Fibroblast of the conjunctiva (primary cell): ENCODE results near the gene KAZN.
A peak's percentile ranks its signal among the peaks of the same experiment; 100 is the strongest.

Experiments used
- DNase-seq: peaks from one replicate; pipeline ENCODE4 v3.0.0-alpha.2; 2010; ENCODE audit warnings: low read depth

The KAZN gene

GRCh38 chr1:15094719-15095495 lies 496.4 kb downstream of the KAZN start:
- DNase-seq = no peak

GRCh38 chr1:15095496-15095875 lies 497.0 kb downstream of the KAZN start:
- no peak for DNase-seq

DNA sequence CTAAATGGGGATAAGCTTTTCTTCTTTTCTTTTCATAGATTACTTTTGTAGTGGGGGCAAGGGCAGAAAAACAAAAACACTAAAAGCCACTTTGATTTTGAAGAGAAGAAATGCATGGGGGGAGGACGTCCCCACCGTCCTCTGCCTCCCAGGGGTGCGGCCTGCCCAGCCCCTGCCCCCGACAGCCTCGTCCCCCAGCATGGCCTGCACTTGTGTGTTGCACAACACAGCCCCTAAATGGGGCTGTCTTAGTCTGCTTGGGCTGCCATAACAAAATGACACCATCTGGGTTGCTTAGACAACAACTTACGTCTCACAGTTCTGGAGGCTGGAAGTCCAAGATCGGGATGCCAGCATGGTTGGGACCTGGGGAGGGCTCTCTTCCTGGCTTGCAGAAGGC lies 497.8 kb downstream of the KAZN start:
- DNase-seq = no peak

- no peak for DNase-seq
Observed at GRCh38 chr1:15098176-15099125, 500.0 kb downstream of the KAZN start.

DNA sequence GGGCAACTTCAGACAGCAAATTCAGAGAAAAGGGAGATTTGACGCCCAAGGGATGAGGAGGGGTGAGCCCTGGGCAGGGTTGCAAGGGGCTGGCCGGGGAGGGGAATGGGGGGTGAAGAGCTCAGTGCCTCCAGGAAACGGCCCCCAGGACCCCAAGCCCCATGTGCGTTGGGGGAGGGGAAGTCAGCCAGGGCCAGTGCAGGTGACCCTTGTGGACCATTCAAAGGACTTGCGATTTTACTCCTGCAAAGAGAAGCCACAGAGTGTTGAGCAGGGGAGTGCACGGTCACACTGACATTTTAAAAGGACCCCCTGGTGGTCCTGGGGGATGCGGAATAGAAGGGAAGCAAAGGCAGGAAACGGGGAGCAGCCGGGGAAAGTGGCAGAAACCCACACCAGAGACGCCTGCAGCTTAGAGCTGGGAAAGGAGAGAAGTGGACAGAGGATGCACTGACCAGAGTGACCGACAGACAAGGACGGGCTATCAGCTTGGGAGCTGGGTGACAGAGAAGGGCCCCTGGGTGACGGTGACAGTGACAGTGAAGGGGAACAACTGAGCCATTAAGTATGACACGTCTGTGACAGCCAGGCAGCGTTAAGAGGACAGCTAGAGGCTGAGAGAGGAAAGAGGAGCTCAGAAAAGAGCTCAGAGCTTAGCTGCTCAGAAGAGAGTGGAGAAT lies 501.1 kb downstream of the KAZN start:
- no peak for DNase-seq

DNA sequence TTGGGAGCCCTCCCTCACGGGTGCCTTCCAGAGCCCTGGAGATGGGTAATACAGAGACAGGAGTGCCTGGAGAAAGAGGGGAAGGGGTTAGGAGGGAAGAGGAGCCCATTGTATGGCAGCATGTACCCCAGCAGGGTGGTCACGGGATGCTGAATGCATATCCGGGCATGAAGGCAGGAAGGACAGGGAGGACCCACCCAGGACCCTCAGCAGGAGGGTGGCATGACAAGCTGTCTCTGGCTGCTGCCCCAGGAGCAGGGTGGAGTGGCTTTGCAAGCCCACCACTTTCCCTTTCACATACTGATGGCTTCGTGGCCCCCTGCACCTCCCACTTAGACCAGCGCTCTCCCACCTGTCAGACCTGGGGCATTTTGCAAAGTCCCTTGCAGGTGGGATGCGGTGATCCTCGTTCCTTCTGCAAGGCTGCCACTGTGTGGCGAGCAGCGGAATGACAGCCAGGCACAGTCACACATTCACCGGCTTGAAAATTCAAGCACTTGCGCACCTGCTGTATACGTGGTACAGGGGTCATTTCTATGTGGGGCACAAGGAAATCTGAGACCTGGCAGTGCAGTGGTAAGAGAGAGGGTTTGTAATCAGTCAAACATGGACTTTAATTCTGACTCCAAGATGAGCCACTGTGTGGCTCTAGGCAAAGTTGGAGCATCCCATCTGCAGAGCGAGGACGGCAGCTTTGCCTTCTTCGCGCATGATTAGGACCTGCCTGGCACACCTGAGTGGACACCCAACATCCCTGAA lies 501.8 kb downstream of the KAZN start:
- peak; percentile 6 for DNase-seq

GRCh38 chr1:15100880-15101760 lies 502.6 kb downstream of the KAZN start:
- no peak for DNase-seq

GRCh38 chr1:15101801-15102200 lies 503.3 kb downstream of the KAZN start:
- no peak for DNase-seq

DNA sequence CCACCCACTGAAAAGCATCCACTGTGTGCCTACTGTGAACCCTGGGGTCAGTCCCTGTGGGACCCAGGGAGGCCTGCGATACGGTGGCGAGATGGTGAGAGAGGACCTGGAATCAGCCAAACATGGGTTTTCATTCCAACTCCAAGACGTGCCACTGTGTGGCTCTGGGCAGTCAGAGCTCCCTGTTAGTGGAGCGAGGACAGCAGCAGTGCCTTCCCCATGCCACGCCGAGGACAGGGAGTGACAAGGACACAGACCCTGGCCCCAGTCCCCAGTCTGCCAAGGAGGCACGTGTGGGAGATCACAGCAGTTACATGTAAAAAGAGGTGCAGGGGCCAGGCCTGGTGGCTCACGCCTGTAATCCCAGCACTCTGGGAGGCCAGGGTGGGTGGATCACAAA lies 504.2 kb downstream of the KAZN start:
- no peak for DNase-seq

GRCh38 chr1:15103211-15103610 lies 504.7 kb downstream of the KAZN start:
- DNase-seq = no peak

- DNase-seq = no peak
Observed at GRCh38 chr1:15103906-15104305, 505.4 kb downstream of the KAZN start.

- DNase-seq = no peak
Observed at GRCh38 chr1:15104768-15105167, 506.3 kb downstream of the KAZN start.

DNA sequence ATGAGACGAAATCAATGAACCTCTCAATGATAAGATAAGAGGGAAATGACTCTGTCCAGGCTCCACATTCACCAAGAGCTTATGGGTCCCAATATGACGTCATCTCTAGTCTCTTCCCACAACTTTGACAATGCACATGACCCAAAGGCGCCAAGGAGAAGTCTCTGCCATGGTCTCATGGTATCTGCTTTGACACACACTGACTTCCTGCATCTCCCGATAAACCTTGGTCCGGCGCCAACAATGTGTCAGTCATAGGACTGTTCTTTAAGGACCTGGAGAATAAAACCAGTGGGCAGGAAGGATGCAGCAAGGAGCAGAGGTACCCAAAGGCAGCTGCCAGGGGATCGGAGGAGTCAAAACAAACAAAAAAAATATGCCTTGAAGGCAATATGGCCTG lies 508.1 kb downstream of the KAZN start:
- DNase-seq = no peak

DNA sequence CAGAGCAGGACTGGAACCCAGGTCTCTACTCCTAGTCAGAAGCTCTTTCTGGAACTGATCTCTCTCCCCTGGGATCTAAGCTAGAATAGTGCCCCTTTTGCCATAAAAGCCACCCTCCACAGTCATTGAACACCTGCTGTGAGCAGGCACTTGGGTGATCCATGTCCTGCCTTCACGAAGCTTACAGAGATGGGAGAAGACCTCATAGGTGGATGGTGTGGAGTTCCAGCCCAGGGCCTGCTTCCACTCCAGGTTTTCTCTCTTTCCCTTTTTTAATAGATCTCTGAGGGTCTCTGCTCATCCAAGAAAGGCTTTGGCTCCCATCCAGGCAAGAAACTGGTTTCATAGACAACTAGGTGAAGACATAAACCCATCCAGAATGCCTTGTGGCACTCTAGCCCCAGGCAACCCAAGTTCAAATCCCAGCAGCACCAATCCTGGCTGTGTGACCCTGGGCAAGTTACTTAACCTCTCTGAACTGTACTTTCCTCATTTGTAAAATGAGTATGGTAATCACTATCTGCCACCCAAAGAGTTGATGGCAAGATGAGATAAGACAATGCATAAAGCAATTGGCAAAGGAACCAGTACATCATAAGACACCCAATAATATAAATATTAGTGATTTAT lies 508.7 kb downstream of the KAZN start:
- DNase-seq = no peak

- DNase-seq = no peak
Observed at GRCh38 chr1:15107911-15108310, 509.4 kb downstream of the KAZN start.

DNA sequence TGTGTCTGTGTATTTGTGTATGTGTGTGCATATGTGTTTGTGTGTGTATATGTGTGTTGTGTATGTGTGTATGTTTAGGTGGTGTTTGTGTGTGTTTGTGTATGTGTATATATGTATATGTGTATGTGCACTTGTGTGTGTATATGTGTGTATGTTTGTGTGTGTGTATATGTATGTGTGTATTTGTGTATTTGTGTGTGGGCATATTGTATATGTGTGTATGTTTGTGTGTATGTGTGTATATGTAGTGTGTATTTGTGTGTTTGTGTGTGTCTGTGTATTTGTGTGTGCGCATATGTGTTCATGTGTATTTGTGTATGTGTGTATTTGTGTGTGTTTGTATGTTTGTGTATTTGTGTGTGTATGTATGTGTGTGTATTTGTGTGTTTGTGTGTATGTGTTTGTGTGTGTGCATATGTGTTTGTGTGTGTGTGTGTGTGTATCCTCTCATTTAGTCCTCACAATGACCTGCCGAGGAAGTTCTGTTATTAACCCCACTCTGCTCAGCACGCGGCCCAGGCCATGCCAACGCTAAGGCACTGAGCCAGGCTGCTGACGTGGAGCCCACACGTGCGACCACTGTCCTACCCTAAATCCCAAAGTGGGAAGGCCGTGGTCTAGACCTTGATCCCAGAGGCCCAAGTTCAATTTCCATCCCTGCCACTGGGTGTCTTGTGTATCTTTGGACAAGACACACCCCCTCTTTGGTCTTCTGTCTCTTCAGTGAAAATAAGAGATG lies 511.8 kb downstream of the KAZN start:
- DNase-seq = no peak

DNA sequence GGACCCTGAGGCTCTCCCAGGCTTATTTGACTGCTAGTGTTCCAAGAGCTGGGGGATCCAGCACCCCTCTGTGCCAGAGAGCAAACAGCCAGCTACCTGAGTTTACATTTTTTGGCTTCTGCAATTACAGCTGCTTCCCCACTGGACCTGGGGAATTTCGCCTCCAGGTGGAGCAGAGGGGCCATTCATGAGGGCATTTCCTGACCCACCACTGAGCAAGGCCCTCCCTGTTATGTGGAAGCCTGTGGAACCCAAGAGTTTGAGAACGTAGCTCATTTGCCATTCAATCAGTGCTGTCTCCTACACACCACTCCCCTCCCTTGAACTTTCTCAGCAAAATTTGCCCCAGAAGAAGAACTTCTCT lies 512.4 kb downstream of the KAZN start:
- DNase-seq = no peak

DNA sequence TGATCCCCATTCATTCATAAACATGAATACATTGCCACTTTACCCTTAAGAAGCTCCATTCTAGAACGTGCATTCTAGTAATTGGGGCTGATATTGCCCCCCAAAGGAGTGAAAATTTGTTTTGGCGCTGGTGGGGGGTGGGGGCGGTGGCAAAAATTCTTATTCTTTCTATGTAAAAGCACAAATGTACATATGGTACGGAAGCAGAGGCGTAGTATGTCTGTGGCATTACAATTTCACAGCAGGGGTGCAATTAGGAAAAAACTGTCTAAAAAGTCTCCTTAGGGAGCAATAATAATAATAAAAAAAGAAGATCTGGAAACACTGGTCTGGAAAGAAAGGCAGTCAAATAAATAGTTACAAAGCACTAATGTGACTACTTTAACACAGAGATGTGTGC lies 514.7 kb downstream of the KAZN start:
- no peak for DNase-seq

DNA sequence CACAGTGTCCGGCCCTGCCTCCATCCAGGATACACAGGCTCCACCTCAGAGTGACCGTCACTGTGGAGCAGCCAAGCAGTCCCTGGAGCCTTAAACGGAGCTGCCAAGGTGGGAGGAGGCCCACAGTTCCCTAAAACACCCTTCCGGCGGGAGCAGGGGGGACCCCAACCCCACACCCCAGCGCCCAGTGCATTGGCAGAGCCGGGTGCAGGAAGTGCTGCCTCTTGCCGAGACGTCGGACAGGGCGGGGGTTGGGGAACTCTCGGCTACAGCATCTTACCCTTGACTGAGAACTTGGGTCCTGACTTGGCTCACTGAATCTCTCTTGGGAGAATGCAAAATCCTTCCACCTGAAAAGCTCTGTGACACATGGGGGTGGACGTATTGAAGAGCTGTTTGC lies 516.4 kb downstream of the KAZN start:
- no peak for DNase-seq
